PC-9 (cell line): ENCODE measurements around the gene NOD1. TPM values are rescaled to one million over a fixed set of nuclear protein-coding genes. Genes with fewer than 3 reads are reported as not detected.
"Not testable (repeated sequence)": the region's sequence is repeated elsewhere in the genome, so short reads cannot be mapped to it uniquely, and the experiment has no call there.

Source experiments
- BruUV-seq: library from RNA; stranded (reverse); fragments of 400-500 nt; replicated peaks from 2 replicates; lab custom pipeline; 2021; lab: Mats Ljungman, UMichigan
- CTCF ChIA-PET: fragments of 300-600 bp; sonication (Branson Sonifier 250); formaldehyde crosslinking; loops from one replicate; lab custom pipeline; 2022; ENCODE audit warnings: antibody characterized with exemption; lab: Charles Lee
- POLR2A ChIA-PET: fragments of 300-600 bp; sonication (Branson Sonifier 250); formaldehyde crosslinking; loops from one replicate; lab custom pipeline; 2022; ENCODE audit warnings: antibody characterized with exemption; ENCODE audit not compliant: unreplicated experiment; lab: Charles Lee
- DNase-seq, 2 experiments: peaks; one replicate each; pipeline versions ENCODE4 v3.0.0 to v3.0.0-alpha.2; 2015 to 2022; ENCODE audit warnings: mixed read lengths in 1 of 2
- H2AFZ ChIP-seq: fragments of 200-600 bp; sonication (generic); 2 replicates; pipeline ENCODE4 v1.8.1; 2017; ENCODE audit warnings: antibody characterized with exemption
- H3F3A ChIP-seq: fragments of 200-600 bp; sonication (generic); 2 replicates; pipeline ENCODE4 v1.8.1; 2017; ENCODE audit warnings: antibody characterized with exemption, mild to moderate bottlenecking, low read depth; ENCODE audit not compliant: insufficient read depth
- H3K27ac ChIP-seq: fragments of 200-600 bp; sonication (generic); 2 replicates; pipeline ENCODE4 v1.6.1; 2016; ENCODE audit warnings: mixed run types
- H3K27me3 ChIP-seq: fragments of 200-600 bp; sonication (generic); 2 replicates; pipeline ENCODE4 v1.6.1; 2016; ENCODE audit warnings: low read depth, mixed run types; ENCODE audit not compliant: insufficient read depth
- H3K36me3 ChIP-seq: fragments of 200-600 bp; sonication (generic); 2 replicates; pipeline ENCODE4 v1.6.1; 2016; ENCODE audit warnings: low read depth, mixed run types
- H3K4me1 ChIP-seq: fragments of 200-600 bp; sonication (generic); replicated peaks from 2 replicates; pipeline ENCODE4 v1.6.1; 2016; ENCODE audit warnings: mixed run types; ENCODE audit not compliant: insufficient read depth
- H3K4me2 ChIP-seq: fragments of 200-600 bp; sonication (generic); 2 replicates; pipeline ENCODE4 v1.6.1; 2017; ENCODE audit warnings: mixed run types
- H3K4me3 ChIP-seq: fragments of 200-600 bp; sonication (generic); 2 replicates; pipeline ENCODE4 v1.6.1; 2016; ENCODE audit warnings: mixed run types
- H3K79me2 ChIP-seq: fragments of 200-600 bp; sonication (generic); 2 replicates; pipeline ENCODE4 v1.6.1; 2017; ENCODE audit warnings: low read depth, mixed run types
- H3K9me2 ChIP-seq: fragments of 200-600 bp; sonication (generic); 2 replicates; pipeline ENCODE4 v1.8.1; 2017; ENCODE audit warnings: mild to moderate bottlenecking; ENCODE audit not compliant: insufficient read depth
- H3K9me3 ChIP-seq: fragments of 200-600 bp; sonication (generic); 2 replicates; pipeline ENCODE4 v1.8.1; 2016; ENCODE audit warnings: low read depth; ENCODE audit not compliant: insufficient read depth
- H4K20me1 ChIP-seq: fragments of 200-600 bp; sonication (generic); 2 replicates; pipeline ENCODE4 v1.8.1; 2017; ENCODE audit not compliant: insufficient read depth
- EZH2 ChIP-seq: fragments of 200-600 bp; sonication (generic); IDR thresholded peaks from 2 replicates; pipeline ENCODE4 v1.8.0; 2017; ENCODE audit warnings: antibody characterized with exemption, low read depth
- intact Hi-C: fragments of 100-400 bp; cut with micrococcal nuclease; formaldehyde crosslinking; loops from one replicate; pipeline ENCODE4 v1.10.0; 2022; ENCODE audit not compliant: unreplicated experiment
- total RNA-seq: library from RNA; stranded (reverse); gene quantifications from 2 replicates; pipeline ENCODE4 v1.2.3, GENCODE V29; 2021
- TF ChIP-seq, protein P1 (sequence below): fragments of 200-600 bp; sonication (generic); conservative IDR thresholded peaks from 2 replicates; pipeline ENCODE4 v1.6.1; 2017; ENCODE audit warnings: mixed run types, antibody characterized with exemption, mild to moderate bottlenecking, moderate library complexity

The NOD1 gene
- total RNA-seq, 1 experiment from 2014 or later: 16.5 TPM

DNA sequence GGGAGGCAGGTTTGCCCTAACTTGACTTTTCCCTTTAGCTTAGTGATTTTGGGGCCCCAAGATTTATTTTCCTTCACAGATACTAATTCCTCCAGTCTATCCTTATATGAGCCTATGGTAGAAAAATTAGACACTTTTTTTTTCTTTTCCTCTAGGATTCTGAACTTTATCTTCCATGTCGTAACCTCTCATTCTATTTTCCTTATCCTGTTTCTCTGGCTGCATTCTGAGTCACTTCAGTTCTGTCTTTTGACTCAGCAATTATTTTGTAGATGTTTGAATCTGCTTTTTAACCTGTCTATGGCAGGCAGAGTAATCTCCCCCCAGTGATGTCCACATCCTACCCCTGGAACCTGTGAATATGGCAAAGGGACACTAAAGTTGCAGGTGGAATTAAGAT is 7.1 kb upstream of the NOD1 start:
- no TSS peak for BruUV-seq
- no peaks in the 10 kb centered on the region for H3K36me3 ChIP-seq
- CTCF ChIA-PET: no interaction called here
- intact Hi-C loops: no loop called here
- H3K9me2 ChIP-seq: no peaks in the 10 kb centered on the region
- no peaks in the 10 kb centered on the region for H3K27me3 ChIP-seq
- no peak for DNase-seq
- H3F3A ChIP-seq: 0 out of 2 replicates have a peak, but pooled peaks cover 4% of the 10 kb centered on the region
- H2AFZ ChIP-seq: no peak overlapping the region
- H4K20me1 ChIP-seq: no peaks in the 10 kb centered on the region
- H3K4me3 ChIP-seq: no peak overlapping the region
- 0 out of 2 replicates have a peak overlapping the region, but pooled peaks have one; percentile 0 for H3K4me2 ChIP-seq
- H3K27ac ChIP-seq: 0 out of 2 replicates have a peak overlapping the region, but pooled peaks have one; percentile 0
- TF ChIP-seq, protein P1, sequence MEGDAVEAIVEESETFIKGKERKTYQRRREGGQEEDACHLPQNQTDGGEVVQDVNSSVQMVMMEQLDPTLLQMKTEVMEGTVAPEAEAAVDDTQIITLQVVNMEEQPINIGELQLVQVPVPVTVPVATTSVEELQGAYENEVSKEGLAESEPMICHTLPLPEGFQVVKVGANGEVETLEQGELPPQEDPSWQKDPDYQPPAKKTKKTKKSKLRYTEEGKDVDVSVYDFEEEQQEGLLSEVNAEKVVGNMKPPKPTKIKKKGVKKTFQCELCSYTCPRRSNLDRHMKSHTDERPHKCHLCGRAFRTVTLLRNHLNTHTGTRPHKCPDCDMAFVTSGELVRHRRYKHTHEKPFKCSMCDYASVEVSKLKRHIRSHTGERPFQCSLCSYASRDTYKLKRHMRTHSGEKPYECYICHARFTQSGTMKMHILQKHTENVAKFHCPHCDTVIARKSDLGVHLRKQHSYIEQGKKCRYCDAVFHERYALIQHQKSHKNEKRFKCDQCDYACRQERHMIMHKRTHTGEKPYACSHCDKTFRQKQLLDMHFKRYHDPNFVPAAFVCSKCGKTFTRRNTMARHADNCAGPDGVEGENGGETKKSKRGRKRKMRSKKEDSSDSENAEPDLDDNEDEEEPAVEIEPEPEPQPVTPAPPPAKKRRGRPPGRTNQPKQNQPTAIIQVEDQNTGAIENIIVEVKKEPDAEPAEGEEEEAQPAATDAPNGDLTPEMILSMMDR: no peak
- H3K4me1 ChIP-seq: peaks cover 10% of the 10 kb centered on the region; the same call in 1 of the 2 replicates
- POLR2A ChIA-PET: no interaction called here
- H3K79me2 ChIP-seq: no peaks in the 10 kb centered on the region
- H3K9me3 ChIP-seq: no peaks in the 10 kb centered on the region

DNA sequence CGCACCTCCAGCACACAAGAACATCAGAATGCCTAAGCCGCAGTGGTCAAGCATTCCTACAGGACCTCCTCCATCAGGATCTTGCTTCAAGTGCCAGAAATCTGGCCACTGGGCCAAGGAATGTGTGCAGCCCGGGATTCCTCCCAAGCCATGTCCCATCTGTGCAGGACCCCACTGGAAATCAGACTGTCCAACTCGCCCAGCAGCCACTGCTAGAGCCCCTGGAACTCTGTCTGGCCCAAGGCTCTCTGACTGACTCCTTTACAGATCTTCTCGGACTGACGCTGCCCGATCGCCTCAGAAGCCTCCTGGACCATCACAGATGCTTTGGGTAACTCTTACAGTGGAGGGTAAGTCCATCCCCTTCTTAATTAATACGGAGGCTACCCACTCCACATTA is 2.8 kb upstream of the NOD1 start:
- BruUV-seq: not testable (repeated sequence)

DNA sequence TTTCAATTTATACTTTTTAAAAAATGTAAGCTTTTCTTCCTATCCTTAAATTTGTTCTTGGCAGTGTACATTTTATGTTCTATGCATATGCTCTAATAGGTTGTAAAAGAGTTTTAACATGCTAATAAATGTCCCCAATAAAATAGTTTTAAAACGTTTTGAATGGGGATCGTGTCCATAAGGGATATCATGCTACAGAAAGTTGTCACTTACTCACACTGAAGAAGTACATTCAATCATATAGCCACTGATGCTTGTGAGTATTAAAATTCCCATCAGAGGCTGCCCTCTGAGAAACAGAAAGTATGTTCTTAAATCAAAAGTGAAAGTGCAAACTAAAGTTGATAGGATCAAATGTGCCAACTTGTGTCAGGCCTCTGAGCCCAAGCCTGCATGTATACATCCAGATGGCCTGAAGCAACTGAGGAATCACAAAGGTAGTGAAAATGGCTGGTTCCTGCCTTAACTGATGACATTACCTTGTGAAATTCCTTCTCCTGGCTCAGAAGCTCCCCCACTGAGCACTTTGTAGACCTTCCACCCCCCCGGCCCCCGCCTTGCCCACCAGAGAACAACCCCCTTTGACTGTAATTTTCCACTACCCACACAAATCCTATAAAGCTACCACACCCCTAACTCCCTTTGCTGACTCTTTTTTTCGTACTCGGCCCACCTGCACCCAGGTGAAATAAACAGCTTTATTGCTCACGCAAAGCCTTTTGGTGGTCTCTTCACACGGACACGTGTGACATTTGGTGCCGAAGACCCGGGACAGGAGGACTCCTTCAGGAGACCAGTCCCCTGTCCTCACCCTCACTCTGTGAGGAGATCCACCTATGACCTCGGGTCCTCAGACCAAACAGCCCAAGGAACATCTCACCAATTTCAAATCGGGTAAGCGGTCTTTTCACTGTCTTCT is 877 bp upstream of the NOD1 start:
- intact Hi-C loops: loop anchor here (1.0 to 10.0 kb wide), 3 partner anchors 25 to 855 kb away; partner anchors contain the start of gene GGCT
- peaks cover 21% of the 10 kb centered on the region for H3K79me2 ChIP-seq
- H3K9me2 ChIP-seq: no peaks in the 10 kb centered on the region
- peak in 1 of 2 experiments; percentile 63 for DNase-seq
- peaks cover 24% of the 10 kb centered on the region; the same call in 1 of the 2 replicates for H3F3A ChIP-seq
- peak overlapping the region; percentile 73 for H3K4me3 ChIP-seq
- H3K4me1 ChIP-seq: peaks cover 20% of the 10 kb centered on the region
- no peaks in the 10 kb centered on the region for H3K36me3 ChIP-seq
- peak overlapping the region; percentile 93 for H2AFZ ChIP-seq
- H3K27ac ChIP-seq: peak overlapping the region; percentile 76
- H4K20me1 ChIP-seq: no peaks in the 10 kb centered on the region
- peak overlapping the region; percentile 95 for H3K4me2 ChIP-seq
- TF ChIP-seq, protein P1: no peak
- TF ChIP-seq EZH2: no peak
- ChIA-PET POLR2A (interaction anchor here (0.9 kb wide), 1 partner anchor 19 kb away, joined by 4 read pairs; no protein-coding TSS in a partner anchor), CTCF (interaction anchor here (0.6 kb wide), 1 partner anchor 492 kb away, joined by 4 read pairs; no protein-coding TSS in a partner anchor)
- H3K27me3 ChIP-seq: no peaks in the 10 kb centered on the region
- H3K9me3 ChIP-seq: no peaks in the 10 kb centered on the region
- TSS peak; percentile 61 for BruUV-seq

More for the DNA sequence above, 2.8 kb upstream of the NOD1 start:
- H3K4me3 ChIP-seq, H3K4me2 ChIP-seq, CTCF ChIA-PET, DNase-seq, H2AFZ ChIP-seq, intact Hi-C loops, H4K20me1 ChIP-seq, H3K9me3 ChIP-seq, POLR2A ChIA-PET, H3K9me2 ChIP-seq, H3K36me3 ChIP-seq, H3K27ac ChIP-seq, H3K27me3 ChIP-seq: not testable (repeated sequence)
- H3F3A ChIP-seq: peaks cover 28% of the 10 kb centered on the region; the same call in 1 of the 2 replicates
- H3K4me1 ChIP-seq: peaks cover 30% of the 10 kb centered on the region
- H3K79me2 ChIP-seq: peaks cover 16% of the 10 kb centered on the region
